ENCODE data around the gene DIP2C.

GRCh38 chr10:561721-562120, 127.7 kb downstream of the DIP2C start:
- TF ChIP-seq CTCF (IDR thresholded peaks at IDR 0.05) (no peak), POLR2A (IDR thresholded peaks at IDR 0.05) (no peak)

Data from stomach (tissue), 4 donors.